HepG2 (cell line): ENCODE results near the gene RBM6. TPM values are rescaled to one million over a fixed set of nuclear protein-coding genes. Genes with fewer than 3 reads are reported as not detected.
A peak's percentile ranks its signal among the peaks of the same experiment; 100 is the strongest.

Experiments
- CEBPZ ChIP-seq: IDR thresholded peaks from 2 replicates; pipeline ENCODE4 v1.6.1; 2012; ENCODE audit warnings: low read length, improper control_type of control experiment
- MEIS1 ChIP-seq: sonication (generic); formaldehyde crosslinking; IDR thresholded peaks from 2 replicates; pipeline ENCODE4 v1.9.0; 2021; ENCODE audit warnings: mild to moderate bottlenecking, missing genetic modification reagents, moderate library complexity, borderline replicate concordance
- MXD4 ChIP-seq: IDR thresholded peaks from 2 replicates; pipeline ENCODE4 v1.6.1; 2016; ENCODE audit warnings: mild to moderate bottlenecking, missing biosample characterization, missing genetic modification reagents
- RAD21 ChIP-seq: fragments of 450-650 bp; formaldehyde crosslinking; IDR thresholded peaks from 2 replicates; pipeline ENCODE4 v1.5.0; 2020; ENCODE audit warnings: mild to moderate bottlenecking
- RFXANK ChIP-seq: IDR thresholded peaks from 2 replicates; pipeline ENCODE4 v1.6.1; 2016
- ZNF335 ChIP-seq: sonication (generic); formaldehyde crosslinking; IDR thresholded peaks from 2 replicates; pipeline ENCODE4 v1.4.0; 2020; ENCODE audit warnings: missing genetic modification reagents
- ZNF407 ChIP-seq: sonication (generic); formaldehyde crosslinking; IDR thresholded peaks from one replicate; pipeline ENCODE4 v1.5.1; 2020; ENCODE audit warnings: mild to moderate bottlenecking, missing genetic modification reagents; ENCODE audit errors: not compliant biosample characterization
- ZNF710 ChIP-seq: sonication (generic); formaldehyde crosslinking; IDR thresholded peaks from 2 replicates; pipeline ENCODE4 v1.5.0; 2020; ENCODE audit warnings: mild to moderate bottlenecking, missing genetic modification reagents, borderline replicate concordance
- polyA plus RNA-seq, 8 experiments: library from polyadenylated mRNA; depleted of rRNA in 3 of 8; stranded (reverse) in 7 of 8; unstranded in 1 of 8; fragments of >200 nt; fragmentation: Illumina TruSeq in 4 of 8; extraction: Trizol in 4 of 8; gene quantifications; 2 replicates each; pipeline versions ENCODE4 v1.2.1 to v1.2.3, GENCODE V29; 2011 to 2016; ENCODE audit warnings: low read depth in 4 of 8, missing spikeins in 1 of 8, mixed read lengths in 1 of 8; ENCODE audit not compliant: insufficient read depth in 1 of 8
- total RNA-seq, 5 experiments: library from RNA; depleted of rRNA; stranded (reverse); fragments of >200 nt; fragmentation: Illumina TruSeq; extraction: Trizol; gene quantifications; 2 replicates each; pipeline ENCODE4 v1.2.3, GENCODE V29; 2016; ENCODE audit warnings: low read depth in 1 of 5
- TF ChIP-seq, protein P1 (sequence below): sonication (generic); formaldehyde crosslinking; IDR thresholded peaks from 2 replicates; pipeline ENCODE4 v1.5.1; 2020; ENCODE audit warnings: mild to moderate bottlenecking, missing genetic modification reagents, borderline replicate concordance
- TF ChIP-seq, protein P2 (sequence below): sonication (generic); formaldehyde crosslinking; IDR thresholded peaks from 2 replicates; pipeline ENCODE4 v1.5.0; 2020; ENCODE audit warnings: missing genetic modification reagents

The RBM6 gene
- total and polyA plus RNA-seq, 2 of the 13 experiments (the other 11 are each of a cell fraction or from before 2014, with no cell fraction given): 72.7 to 86.1 TPM

- TF ChIP-seq ZNF407 (no peak), RFXANK (CRISPR knock-in tag) (peak; percentile 39; the same call in 1 of the 2 replicates), CEBPZ (no peak), ZNF710 (CRISPR knock-in tag) (peak; percentile 84; the same call in 1 of the 2 replicates), ZNF335 (CRISPR knock-in tag) (peak; percentile 88; the same call in 1 of the 2 replicates), RAD21 (peak; percentile 39; the same call in 1 of the 2 replicates), MXD4 (peak; percentile 92), MEIS1 (CRISPR knock-in tag) (no peak; the same call in 1 of the 2 replicates)
- TF ChIP-seq, protein P1, sequence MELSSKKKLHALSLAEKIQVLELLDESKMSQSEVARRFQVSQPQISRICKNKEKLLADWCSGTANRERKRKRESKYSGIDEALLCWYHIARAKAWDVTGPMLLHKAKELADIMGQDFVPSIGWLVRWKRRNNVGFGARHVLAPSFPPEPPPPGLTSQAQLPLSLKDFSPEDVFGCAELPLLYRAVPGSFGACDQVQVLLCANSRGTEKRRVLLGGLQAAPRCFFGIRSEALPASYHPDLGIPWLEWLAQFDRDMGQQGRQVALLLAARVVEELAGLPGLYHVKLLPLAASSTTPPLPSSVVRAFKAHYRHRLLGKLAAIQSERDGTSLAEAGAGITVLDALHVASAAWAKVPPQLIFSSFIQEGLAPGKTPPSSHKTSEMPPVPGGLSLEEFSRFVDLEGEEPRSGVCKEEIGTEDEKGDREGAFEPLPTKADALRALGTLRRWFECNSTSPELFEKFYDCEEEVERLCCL (CRISPR knock-in tag): no peak; the same call in 1 of the 2 replicates
- TF ChIP-seq, protein P2, sequence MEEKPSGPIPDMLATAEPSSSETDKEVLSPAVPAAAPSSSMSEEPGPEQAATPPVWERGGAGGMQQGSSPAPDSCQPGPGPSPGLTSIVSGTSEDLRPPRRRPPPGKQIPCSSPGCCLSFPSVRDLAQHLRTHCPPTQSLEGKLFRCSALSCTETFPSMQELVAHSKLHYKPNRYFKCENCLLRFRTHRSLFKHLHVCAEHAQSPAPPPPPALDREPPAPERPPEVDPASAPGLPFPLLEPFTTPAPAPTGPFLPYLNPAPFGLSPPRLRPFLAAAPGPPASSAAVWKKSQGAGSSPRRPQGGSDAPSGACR: peak; percentile 94; the same call in 1 of the 2 replicates
Measured at GRCh38 chr3:49939858-49940666, at the start of gene RBM6 (continued).
